Fibroblast of lung (primary cell): ENCODE measurements around the gene LDHD.

Experiments
- EZH2 ChIP-seq: IDR thresholded peaks from 2 replicates; pipeline ENCODE4 v1.5.1; 2012; ENCODE audit warnings: low read length, control low read depth, mild to moderate bottlenecking; ENCODE audit errors: missing control alignments
- TF ChIP-seq, protein P1 (sequence below), 2 donors: IDR thresholded peaks in 1 of 2; conservative IDR thresholded peaks in 1 of 2; 1 replicate in 1 of 2; 2 replicates in 1 of 2; pipeline ENCODE4 v1.5.1; 2011 to 2012; ENCODE audit warnings: low read length in 2 of 2, control low read depth in 1 of 2, inconsistent platforms in 1 of 2, low read depth in 1 of 2, mild to moderate bottlenecking in 1 of 2

DNA sequence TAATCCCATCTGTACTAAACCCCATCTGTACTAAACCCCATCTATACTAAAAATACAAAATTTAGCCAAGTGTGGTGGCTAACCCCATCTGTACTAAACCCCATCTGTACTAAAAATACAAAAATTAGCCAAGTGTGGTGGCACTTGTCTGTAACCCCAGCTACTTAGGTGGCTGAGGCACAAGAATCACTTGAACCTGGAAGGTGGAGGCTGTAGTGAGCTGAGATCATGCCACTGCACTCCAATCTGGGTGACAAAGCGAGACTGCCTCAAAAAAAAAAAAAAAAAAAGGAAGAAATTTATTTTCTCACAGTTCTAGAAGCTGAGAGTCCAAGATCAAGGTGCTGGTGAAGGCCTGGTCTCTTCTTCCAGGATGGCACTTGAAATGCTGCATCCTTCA lies 43.8 kb upstream of the LDHD start:
- TF ChIP-seq, protein P1, sequence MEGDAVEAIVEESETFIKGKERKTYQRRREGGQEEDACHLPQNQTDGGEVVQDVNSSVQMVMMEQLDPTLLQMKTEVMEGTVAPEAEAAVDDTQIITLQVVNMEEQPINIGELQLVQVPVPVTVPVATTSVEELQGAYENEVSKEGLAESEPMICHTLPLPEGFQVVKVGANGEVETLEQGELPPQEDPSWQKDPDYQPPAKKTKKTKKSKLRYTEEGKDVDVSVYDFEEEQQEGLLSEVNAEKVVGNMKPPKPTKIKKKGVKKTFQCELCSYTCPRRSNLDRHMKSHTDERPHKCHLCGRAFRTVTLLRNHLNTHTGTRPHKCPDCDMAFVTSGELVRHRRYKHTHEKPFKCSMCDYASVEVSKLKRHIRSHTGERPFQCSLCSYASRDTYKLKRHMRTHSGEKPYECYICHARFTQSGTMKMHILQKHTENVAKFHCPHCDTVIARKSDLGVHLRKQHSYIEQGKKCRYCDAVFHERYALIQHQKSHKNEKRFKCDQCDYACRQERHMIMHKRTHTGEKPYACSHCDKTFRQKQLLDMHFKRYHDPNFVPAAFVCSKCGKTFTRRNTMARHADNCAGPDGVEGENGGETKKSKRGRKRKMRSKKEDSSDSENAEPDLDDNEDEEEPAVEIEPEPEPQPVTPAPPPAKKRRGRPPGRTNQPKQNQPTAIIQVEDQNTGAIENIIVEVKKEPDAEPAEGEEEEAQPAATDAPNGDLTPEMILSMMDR (conservative IDR thresholded peaks at IDR 0.05 in 1 of 2, IDR thresholded peaks at IDR 0.05 in 1 of 2; ENCODE audit: low read depth in 1 of 2, low read length in 2 of 2) = no peak
- no peak for TF ChIP-seq EZH2
